Endothelial cell (in vitro differentiated cells): Measurements from ENCODE around the gene GOLGA6L2. TPM values are rescaled to one million over a fixed set of nuclear protein-coding genes. Genes with fewer than 3 reads are reported as not detected.
"Not testable (repeated sequence)": the region's sequence is repeated elsewhere in the genome, so short reads cannot be mapped to it uniquely, and the experiment has no call there.

Experiments used
- DNase-seq: peaks from one replicate; pipeline ENCODE4 v3.0.0; 2021; ENCODE audit warnings: low spot score
- H3K27ac Mint-ChIP-seq: one replicate; pipeline ENCODE4 v1.8.0; 2021; ENCODE audit warnings: mixed read lengths, inconsistent platforms; ENCODE audit not compliant: unreplicated experiment
- H3K27me3 Mint-ChIP-seq: one replicate; pipeline ENCODE4 v1.8.0; 2021; ENCODE audit warnings: mild to moderate bottlenecking, moderate library complexity, mixed read lengths, inconsistent platforms; ENCODE audit not compliant: unreplicated experiment
- H3K36me3 Mint-ChIP-seq: one replicate; pipeline ENCODE4 v1.8.0; 2021; ENCODE audit warnings: mild to moderate bottlenecking, low read depth, mixed read lengths, inconsistent platforms; ENCODE audit not compliant: unreplicated experiment
- H3K4me1 Mint-ChIP-seq: one replicate; pipeline ENCODE4 v1.8.0; 2021; ENCODE audit warnings: mild to moderate bottlenecking, mixed read lengths, inconsistent platforms; ENCODE audit not compliant: unreplicated experiment
- H3K4me3 Mint-ChIP-seq: one replicate; pipeline ENCODE4 v1.8.0; 2021; ENCODE audit warnings: mild to moderate bottlenecking, mixed read lengths, inconsistent platforms; ENCODE audit not compliant: unreplicated experiment
- H3K9me3 Mint-ChIP-seq: one replicate; pipeline ENCODE4 v1.8.0; 2021; ENCODE audit warnings: mixed read lengths, inconsistent platforms; ENCODE audit not compliant: unreplicated experiment
- CTCF ChIP-seq: fragments of 200-600 bp; sonication (generic); IDR thresholded peaks from one replicate; pipeline ENCODE4 v1.5.0; 2021; ENCODE audit warnings: antibody characterized with exemption; ENCODE audit not compliant: unreplicated experiment
- total RNA-seq: library from RNA; stranded (reverse); fragmentation: NEBNext Ultra II Directional; extraction: Animal tissue kit (Norgen Biotek cat#: 25700); gene quantifications from one replicate; pipeline ENCODE4 v1.2.1, GENCODE V29; 2021; ENCODE audit not compliant: unreplicated experiment

GOLGA6L2 gene
- total RNA-seq, 1 donor from 2014 or later = not detected

GRCh38 chr15:23411841-23412240 is 35.2 kb downstream of the GOLGA6L2 start:
- H3K36me3 Mint-ChIP-seq = peaks cover 4% of the 10 kb centered on the region
- TF ChIP-seq CTCF = no peak
- no peak overlapping the region for H3K27ac Mint-ChIP-seq
- peaks cover 3% of the 10 kb centered on the region for H3K4me1 Mint-ChIP-seq
- H3K9me3 Mint-ChIP-seq = peaks cover 4% of the 10 kb centered on the region
- DNase-seq = no peak
- H3K27me3 Mint-ChIP-seq = peaks cover 6% of the 10 kb centered on the region
- no peak overlapping the region for H3K4me3 Mint-ChIP-seq

- peaks cover 4% of the 10 kb centered on the region for H3K27me3 Mint-ChIP-seq
- peaks cover 4% of the 10 kb centered on the region for H3K36me3 Mint-ChIP-seq
- H3K27ac Mint-ChIP-seq = no peak overlapping the region
- no peak overlapping the region for H3K4me3 Mint-ChIP-seq
- H3K4me1 Mint-ChIP-seq = peaks cover 9% of the 10 kb centered on the region
- no peak for TF ChIP-seq CTCF
- no peaks in the 10 kb centered on the region for H3K9me3 Mint-ChIP-seq
- no peak for DNase-seq
Measured at GRCh38 chr15:23403550-23403949, 43.5 kb downstream of the GOLGA6L2 start.

- Mint-ChIP-seq H3K4me1 (peaks cover 11% of the 10 kb centered on the region), H3K9me3 (no peaks in the 10 kb centered on the region), H3K27me3 (peaks cover 4% of the 10 kb centered on the region), H3K4me3 (no peak overlapping the region), H3K27ac (no peak overlapping the region), H3K36me3 (peaks cover 4% of the 10 kb centered on the region)
- TF ChIP-seq CTCF = no peak
- DNase-seq = no peak
Measured at GRCh38 chr15:23402544-23402943, 44.5 kb downstream of the GOLGA6L2 start.

GRCh38 chr15:23402140-23402539 is 44.9 kb downstream of the GOLGA6L2 start:
- H3K27me3 Mint-ChIP-seq = peaks cover 4% of the 10 kb centered on the region
- no peak overlapping the region for H3K4me3 Mint-ChIP-seq
- no peak for TF ChIP-seq CTCF
- DNase-seq = no peak
- H3K36me3 Mint-ChIP-seq = peaks cover 3% of the 10 kb centered on the region
- H3K27ac Mint-ChIP-seq = no peak overlapping the region
- H3K4me1 Mint-ChIP-seq = peaks cover 11% of the 10 kb centered on the region
- no peaks in the 10 kb centered on the region for H3K9me3 Mint-ChIP-seq

DNA sequence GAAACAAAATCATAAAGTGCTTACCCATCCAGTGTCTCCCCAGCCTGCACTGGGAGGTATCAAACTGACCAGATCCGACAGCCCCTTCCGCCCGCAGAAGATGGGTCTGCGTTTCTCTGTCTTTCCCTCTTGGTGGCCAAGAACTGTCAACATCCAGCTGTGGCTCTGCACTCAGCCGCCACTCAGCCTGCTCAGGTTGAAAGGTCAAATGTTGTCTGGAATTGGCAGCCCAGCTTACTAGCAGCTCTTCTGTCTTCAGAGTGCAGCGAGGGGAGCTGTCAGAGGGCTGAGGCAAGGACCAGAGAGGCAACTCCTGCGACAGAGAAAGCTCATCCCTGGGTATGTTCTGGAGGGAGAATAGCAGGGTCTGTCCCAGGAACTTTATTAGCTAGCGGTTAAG is 45.4 kb downstream of the GOLGA6L2 start:
- peaks cover 8% of the 10 kb centered on the region for H3K4me1 Mint-ChIP-seq
- no peak for DNase-seq
- TF ChIP-seq CTCF = no peak
- H3K9me3 Mint-ChIP-seq = no peaks in the 10 kb centered on the region
- no peak overlapping the region for H3K4me3 Mint-ChIP-seq
- no peaks in the 10 kb centered on the region for H3K36me3 Mint-ChIP-seq
- no peak overlapping the region for H3K27ac Mint-ChIP-seq
- H3K27me3 Mint-ChIP-seq = peaks cover 4% of the 10 kb centered on the region

DNA sequence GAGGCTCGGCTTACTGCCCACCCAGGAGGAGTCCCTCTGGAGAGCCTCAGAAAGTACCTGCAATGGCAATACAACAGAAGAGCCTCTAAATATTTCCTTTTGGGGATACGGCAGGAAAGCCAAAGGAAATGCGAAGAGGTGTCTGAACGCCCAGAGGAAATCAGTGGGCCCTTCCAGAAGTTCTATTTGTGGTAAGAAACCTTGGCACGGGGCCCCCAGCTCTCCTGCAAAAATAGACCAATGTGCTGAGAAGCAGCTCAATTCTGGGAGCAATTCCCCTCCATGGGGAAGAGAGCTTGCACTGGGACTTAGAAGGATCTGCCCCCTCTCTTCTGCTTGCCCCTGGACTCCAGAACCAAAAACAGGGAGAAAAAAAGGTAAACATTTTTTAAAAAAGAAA is 47.8 kb downstream of the GOLGA6L2 start:
- DNase-seq, H3K4me1 Mint-ChIP-seq, H3K9me3 Mint-ChIP-seq, H3K27me3 Mint-ChIP-seq, H3K36me3 Mint-ChIP-seq, H3K27ac Mint-ChIP-seq, H3K4me3 Mint-ChIP-seq: not testable (repeated sequence)

DNA sequence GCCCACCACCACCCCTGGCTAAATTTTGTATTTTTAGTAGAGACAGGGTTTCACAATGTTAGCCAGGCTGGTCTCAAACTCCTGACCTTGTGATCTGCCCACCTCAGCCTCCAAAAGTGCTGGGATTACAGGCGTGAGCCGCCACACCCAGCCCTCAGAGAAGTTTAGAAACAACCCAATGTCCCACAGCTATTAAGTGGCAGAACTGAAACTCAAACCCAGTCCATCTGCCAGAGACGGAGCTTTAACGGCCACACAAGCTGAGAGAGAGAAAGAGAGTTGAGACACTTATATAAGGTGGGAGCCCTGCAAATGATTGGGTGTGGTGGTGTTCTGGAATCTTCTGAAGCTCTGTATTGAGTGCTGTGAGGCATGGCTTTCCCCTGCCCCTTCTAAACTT is 48.7 kb downstream of the GOLGA6L2 start:
- H3K36me3 Mint-ChIP-seq, H3K27ac Mint-ChIP-seq, H3K9me3 Mint-ChIP-seq, H3K4me1 Mint-ChIP-seq, DNase-seq, H3K4me3 Mint-ChIP-seq, H3K27me3 Mint-ChIP-seq: not testable (repeated sequence)
